ENCODE results near the gene HAUS5. TPM values are rescaled to one million over a fixed set of nuclear protein-coding genes. Genes with fewer than 3 reads are reported as not detected.

Gene HAUS5
- total and polyA plus RNA-seq, 3 donors from 2014 or later = 24.4 to 33.9 (median 25.5) TPM

GRCh38 chr19:35633727-35634440 lies 21.3 kb downstream of the HAUS5 start:
- no peak for DNase-seq
- intact Hi-C loops (cut with DNase I; ENCODE audit: low total_unique reads) = no loop called here
- H3K4me3 ChIP-seq = no peak overlapping the region
- no peaks in the 10 kb centered on the region for H3K9me3 ChIP-seq
- no peaks in the 10 kb centered on the region for H3K27me3 ChIP-seq
- WGBS, 2 donors = 88 to 93% methylated on average over 25 to 29 of the region's 29 CpGs
- peaks cover 5% of the 10 kb centered on the region for H3K4me1 ChIP-seq
- peaks cover 4% of the 10 kb centered on the region for H3K36me3 ChIP-seq (ENCODE audit: low read depth, missing control alignments)
- TF ChIP-seq POLR2A (IDR thresholded peaks at IDR 0.05) (no peak), CTCF (IDR thresholded peaks at IDR 0.05) (no peak)
- H3K27ac ChIP-seq = no peak overlapping the region

GRCh38 chr19:35636651-35637050 lies 24.1 kb downstream of the HAUS5 start:
- H3K27ac ChIP-seq = no peak overlapping the region
- no peak overlapping the region for H3K4me3 ChIP-seq
- TF ChIP-seq POLR2A (IDR thresholded peaks at IDR 0.05) (no peak), CTCF (IDR thresholded peaks at IDR 0.05) (no peak)
- no peaks in the 10 kb centered on the region for H3K4me1 ChIP-seq
- WGBS, 2 donors = 85 to 88% methylated on average over 2 to 3 of the region's 3 CpGs
- intact Hi-C loops (cut with DNase I; ENCODE audit: low total_unique reads) = no loop called here
- peaks cover 4% of the 10 kb centered on the region for H3K36me3 ChIP-seq (ENCODE audit: low read depth, missing control alignments)
- DNase-seq = no peak
- H3K27me3 ChIP-seq = no peaks in the 10 kb centered on the region
- H3K9me3 ChIP-seq = no peaks in the 10 kb centered on the region

- TF ChIP-seq CTCF (IDR thresholded peaks at IDR 0.05) (no peak), POLR2A (IDR thresholded peaks at IDR 0.05) (no peak)
Observed at GRCh38 chr19:35637165-35637564, 24.6 kb downstream of the HAUS5 start.

GRCh38 chr19:35639321-35639639 lies 26.7 kb downstream of the HAUS5 start:
- 51 to 56% methylated on average over 6 of the region's 6 CpGs for WGBS, 2 donors
- TF ChIP-seq CTCF (IDR thresholded peaks at IDR 0.05) (no peak), POLR2A (IDR thresholded peaks at IDR 0.05) (no peak)
- peaks cover 4% of the 10 kb centered on the region for H3K36me3 ChIP-seq (ENCODE audit: low read depth, missing control alignments)
- H3K27me3 ChIP-seq = no peaks in the 10 kb centered on the region
- H3K9me3 ChIP-seq = no peaks in the 10 kb centered on the region
- no peak overlapping the region for H3K4me3 ChIP-seq
- H3K27ac ChIP-seq = no peak overlapping the region
- intact Hi-C loops (cut with DNase I; ENCODE audit: low total_unique reads) = no loop called here
- DNase-seq = no peak
- no peaks in the 10 kb centered on the region for H3K4me1 ChIP-seq

More at GRCh38 chr19:35637165-35637564, 24.6 kb downstream of the HAUS5 start:
- intact Hi-C loops (cut with DNase I; ENCODE audit: low total_unique reads) = no loop called here
- 90 to 98% methylated on average over 19 to 25 of the region's 25 CpGs for WGBS, 2 donors
- no peak overlapping the region for H3K27ac ChIP-seq
- no peaks in the 10 kb centered on the region for H3K9me3 ChIP-seq
- DNase-seq = no peak
- H3K27me3 ChIP-seq = no peaks in the 10 kb centered on the region
- no peak overlapping the region for H3K4me3 ChIP-seq
- no peaks in the 10 kb centered on the region for H3K4me1 ChIP-seq
- H3K36me3 ChIP-seq (ENCODE audit: low read depth, missing control alignments) = peaks cover 4% of the 10 kb centered on the region

GRCh38 chr19:35639863-35640262 lies 27.3 kb downstream of the HAUS5 start:
- no peak overlapping the region for H3K4me3 ChIP-seq
- H3K36me3 ChIP-seq (ENCODE audit: low read depth, missing control alignments) = peaks cover 4% of the 10 kb centered on the region
- TF ChIP-seq CTCF (IDR thresholded peaks at IDR 0.05) (no peak), POLR2A (IDR thresholded peaks at IDR 0.05) (no peak)
- no peaks in the 10 kb centered on the region for H3K9me3 ChIP-seq
- no peaks in the 10 kb centered on the region for H3K27me3 ChIP-seq
- no peaks in the 10 kb centered on the region for H3K4me1 ChIP-seq
- no peak for DNase-seq
- H3K27ac ChIP-seq = no peak overlapping the region
- intact Hi-C loops (cut with DNase I; ENCODE audit: low total_unique reads) = loop anchor here (10.0 kb wide), 1 partner anchor 95 kb away; the partner anchor contains the start of gene TMEM147
- 85 to 88% methylated on average over 8 of the region's 8 CpGs for WGBS, 2 donors

All from testis (tissue), 3 donors.